NCI-H526 treated with DMSO at 0.1 percent for 48 hours (cell line): ENCODE results near the gene BRI3.
"Not testable (repeated sequence)": the region's sequence is repeated elsewhere in the genome, so short reads cannot be mapped to it uniquely, and the experiment has no call there.

ENCODE experiments used
- DNase-seq: peaks from one replicate; lab custom pipeline; 2025; lab: John Stamatoyannopoulos, UW

The BRI3 gene

DNA sequence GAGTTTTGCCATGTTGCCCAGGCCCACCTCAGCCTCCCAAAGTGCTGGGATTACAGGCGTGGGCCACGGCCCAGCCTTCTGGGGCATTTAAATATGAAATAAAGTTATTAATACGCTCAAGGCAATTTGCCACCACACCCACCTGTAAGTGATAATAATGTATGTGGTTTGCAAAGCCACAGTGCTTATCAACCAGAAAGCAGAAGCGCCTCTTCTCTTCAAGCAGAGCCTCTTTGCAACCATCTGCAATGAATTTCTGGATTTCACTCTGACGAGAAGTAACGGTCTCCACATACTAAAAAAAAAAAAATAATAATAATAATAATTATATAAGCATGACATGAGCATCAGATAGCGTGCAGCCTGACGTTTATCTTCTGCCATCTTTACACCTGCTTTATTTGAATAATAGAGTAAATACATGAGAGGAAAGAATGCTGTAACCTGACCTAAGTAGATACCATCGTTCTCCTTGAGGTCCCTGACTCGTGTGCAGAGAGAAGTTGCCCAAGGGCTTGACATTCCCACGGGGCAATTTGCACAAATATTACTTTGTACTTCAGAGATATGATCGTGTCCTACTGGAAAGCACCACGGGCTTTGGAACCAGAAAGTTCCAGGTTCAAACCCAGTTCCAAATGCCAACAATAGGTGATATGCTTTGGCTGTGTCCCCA is 34.0 kb downstream of the BRI3 start:
- peak; percentile 15 for DNase-seq

DNA sequence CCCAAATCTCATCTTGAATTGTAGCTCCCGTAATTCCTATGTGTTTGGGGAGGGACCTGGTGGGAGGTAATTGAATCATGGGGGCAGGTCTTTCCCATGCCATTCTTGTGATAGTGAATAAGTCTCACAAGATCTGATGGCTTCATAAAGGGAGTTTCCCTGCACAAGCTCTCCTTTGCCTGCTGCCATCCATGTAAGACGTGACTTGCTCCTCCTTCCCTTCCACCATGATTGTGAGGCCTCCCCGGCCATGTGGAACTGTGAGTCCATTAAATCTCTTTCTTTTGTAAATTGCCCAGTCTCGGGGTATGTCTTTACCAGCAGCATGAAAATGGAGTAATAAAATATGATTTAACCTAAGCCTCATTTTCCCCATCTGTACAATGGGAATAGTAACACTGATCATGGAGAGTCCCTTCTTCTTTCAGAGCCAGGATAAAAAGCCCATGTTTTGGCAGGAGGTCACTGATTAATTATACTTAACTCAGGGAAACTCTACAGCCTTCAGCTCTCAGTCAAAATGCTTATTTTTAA is 34.6 kb downstream of the BRI3 start:
- DNase-seq = not testable (repeated sequence)

DNA sequence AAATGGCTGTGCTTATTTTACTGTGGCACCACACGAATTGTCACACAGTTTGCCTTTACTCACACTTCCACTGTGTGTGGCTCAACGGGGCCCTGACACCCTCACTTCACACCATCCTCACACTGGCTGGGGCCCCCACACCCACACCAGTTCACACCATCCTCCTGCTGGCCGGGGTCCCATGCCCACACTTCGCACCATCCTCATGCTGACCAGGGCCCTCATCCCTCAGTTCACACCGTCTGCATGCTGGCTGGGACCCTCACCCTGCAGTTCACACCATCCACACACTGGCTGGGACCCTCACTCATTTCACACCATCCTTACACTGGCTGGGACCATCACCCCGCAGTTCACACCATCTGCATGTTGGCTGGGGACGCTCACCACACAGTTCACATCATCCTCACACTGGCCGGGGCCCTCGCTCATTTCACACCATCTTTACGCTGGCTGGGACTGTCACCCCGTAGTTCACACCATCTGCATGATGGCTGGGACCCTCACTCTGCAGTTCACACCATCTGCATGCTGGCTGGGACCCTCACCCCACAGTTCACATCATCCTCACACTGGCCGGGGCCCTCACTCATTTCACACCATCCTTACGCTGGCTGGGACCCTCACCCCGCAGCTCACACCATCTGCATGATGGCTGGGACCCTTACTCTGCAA is 36.0 kb downstream of the BRI3 start:
- no peak for DNase-seq

DNA sequence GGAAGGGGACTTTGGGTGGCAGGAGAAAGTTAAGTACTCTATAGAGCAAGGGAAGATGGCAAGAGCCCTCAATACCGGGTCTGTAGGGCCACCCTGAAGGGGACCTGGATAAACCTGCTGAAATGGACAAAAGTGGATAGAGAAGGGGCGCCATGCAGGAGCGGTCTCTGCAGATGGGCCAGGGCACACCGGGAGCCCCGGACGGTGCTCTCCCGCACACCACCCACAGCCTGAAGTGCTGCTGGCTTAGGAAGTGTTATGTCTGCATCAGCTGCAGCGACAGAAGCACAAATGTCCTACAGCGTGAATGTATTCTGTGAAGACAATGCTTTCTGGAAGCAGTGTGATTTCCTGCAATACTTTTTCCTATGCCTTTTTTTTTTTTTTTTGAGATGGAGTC is 37.7 kb downstream of the BRI3 start:
- DNase-seq = no peak

DNA sequence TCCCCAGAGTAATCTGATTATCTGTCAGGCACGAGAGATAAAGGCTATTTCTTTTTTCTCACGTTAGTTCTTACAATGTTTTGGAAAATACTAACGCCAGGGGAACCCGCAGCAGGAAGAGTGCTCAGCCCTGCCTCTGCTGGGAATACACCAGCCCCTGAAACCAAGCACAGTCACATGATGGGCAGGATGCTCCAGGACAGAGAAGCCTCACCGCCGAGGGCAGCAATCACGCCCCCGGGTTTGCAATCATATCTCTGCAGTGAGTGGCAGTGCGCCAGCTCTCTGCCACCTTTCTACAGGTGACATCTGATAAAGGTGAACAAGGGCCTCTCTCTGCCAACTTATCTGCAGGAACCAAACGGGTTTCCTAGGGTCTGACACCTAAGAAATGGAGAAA is 39.8 kb downstream of the BRI3 start:
- no peak for DNase-seq

DNA sequence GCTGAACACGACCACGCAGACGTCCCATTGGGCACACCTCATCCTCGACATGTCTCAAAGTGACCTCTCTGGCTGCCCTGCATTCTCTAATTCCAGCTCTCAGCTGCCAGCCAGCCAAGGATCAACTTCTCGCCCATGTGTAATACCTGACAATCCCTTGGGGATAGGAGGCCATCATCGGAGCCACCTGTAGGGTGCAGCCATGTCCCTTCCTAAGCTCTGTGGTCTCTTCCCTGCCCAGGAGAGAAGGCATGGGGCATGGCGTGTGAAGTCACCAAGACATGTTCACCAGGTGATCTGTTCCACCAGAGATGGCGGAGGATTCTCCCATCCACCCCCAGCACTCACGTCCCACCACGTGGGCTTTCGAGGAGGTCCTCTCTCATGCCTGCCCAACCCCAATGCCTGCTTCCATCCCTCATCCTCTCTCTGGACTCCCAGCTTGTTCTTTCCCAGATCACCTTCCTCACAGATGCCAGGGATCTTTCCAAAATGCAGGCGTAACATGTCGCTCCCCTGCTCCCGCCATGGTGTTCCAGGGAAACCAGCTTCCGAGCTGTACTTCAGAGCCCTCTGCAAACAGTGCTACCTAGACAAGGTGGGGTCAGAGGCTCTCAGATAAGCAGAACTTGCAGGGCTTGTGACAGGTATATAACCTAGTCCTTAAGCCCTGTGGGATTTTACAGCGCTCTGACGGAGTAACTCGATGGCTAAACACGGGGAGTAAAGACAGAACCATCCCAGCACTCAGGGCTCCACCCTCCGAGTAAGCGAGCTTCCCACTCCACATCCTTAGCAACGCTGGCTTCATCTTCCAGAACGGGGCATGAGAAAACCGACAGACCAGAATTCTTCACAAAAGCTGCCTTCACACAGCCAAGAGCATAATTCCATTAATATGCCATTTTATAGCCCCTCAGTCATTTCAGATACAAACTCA is 41.1 kb downstream of the BRI3 start:
- no peak for DNase-seq

DNA sequence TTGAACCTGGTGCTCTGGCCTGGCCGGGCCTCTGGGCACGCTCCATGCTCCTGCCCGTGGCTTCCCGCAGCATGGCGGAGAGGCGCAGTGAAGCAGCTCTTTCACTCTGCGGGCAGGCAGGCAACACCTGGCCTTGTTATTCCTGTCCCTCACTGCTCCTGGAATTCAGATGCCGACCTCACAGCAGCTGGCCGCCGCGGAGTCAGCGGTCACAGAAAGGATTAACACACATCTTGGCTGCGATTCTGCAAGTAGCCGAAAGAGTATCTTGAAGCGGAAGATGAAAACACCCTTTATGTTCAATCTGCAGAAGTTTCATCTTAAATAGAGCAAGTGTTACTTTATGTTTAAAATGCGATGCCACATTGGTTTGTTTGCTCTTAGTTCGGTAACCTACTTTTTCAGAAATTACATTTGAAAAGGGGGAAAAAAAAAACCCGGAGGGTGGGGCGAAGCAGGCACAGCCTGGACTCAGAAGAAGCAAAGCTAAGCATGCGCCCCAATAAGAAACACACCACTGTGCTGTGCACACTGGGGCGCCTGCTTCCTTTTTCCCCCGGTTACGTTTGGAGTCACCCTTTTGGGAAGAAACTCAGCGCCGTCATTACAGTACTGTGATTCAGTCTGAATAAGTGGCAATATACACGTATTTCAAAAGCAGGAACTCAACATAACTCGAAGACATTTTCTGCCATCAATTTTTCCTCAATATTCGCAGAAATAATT is 42.3 kb downstream of the BRI3 start:
- DNase-seq = no peak

DNA sequence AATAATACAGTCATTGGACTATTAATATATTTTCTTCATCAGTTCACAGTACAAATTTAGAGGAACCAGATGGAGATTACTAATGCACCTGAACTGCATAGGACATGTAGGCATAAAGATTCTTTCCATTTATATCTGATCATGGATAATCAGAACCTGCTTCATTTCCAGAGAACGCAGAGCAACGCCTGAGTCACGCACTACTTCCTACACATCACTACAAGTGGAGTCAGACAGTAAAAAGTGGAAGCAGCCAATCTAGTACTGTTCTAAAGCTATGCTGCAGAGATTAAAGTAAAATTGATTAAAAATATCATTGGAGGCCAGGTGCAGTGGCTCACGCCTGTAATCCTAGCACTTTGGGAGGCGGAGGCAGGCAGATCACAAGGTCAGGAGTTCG is 43.3 kb downstream of the BRI3 start:
- no peak for DNase-seq

DNA sequence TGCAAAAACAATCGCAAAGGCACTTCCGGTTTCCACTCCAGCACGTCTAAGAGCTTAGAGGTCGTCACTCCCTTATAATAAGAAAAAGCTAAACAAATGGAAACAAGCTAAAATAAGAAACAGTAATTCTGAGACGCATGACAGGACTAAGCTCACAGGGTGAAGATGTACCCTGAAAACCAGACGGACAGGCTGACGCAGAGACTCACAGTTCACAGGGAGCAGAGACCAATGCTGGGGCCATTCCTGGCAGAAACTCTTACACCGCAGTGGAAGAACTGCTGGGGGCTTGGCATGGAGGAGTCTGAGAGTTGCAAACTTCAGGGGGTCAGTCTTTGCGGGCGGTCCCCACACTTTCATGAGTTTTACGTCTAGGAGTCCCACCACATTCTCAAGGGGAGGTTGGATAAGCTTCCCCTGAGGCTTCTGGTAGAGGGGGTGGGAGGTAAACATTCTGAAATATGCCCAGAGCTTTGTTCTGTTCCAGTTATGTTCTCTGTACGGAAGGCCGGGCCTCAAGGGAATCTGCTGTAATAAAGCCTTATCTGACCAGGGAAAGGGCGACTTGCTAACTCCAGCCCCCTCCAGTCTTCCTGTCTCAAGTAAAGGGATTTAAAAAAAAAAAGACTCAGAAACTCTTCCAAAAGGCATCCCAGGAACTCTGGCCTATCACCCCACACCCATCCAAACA is 47.8 kb downstream of the BRI3 start:
- DNase-seq = no peak

DNA sequence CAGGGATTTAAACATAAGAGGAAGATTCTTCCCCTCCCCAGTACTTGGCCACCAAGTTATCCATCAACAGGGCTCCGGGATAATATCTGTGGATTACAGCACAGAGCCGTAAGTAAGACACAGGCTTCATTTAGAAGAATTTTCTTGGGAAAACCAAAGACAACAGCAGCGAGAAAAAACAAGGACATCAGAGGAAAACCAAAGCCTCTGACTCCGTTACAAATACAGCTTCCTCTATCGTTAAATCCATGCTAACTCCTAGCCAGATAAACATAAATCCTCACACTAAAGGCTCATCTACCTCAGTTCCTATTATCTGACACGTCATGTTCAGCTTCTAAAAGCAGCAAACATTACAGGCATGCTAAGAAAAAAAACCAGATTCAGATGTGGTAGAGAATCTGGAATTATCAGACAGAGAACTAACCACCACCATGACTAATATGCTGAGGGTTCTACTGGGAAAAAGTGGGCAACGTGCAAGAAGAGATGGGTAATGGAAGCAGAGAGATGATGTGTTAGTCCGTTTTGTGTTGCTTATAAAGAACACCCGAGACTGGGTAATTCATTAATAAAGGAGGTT is 48.4 kb downstream of the BRI3 start:
- no peak for DNase-seq

DNA sequence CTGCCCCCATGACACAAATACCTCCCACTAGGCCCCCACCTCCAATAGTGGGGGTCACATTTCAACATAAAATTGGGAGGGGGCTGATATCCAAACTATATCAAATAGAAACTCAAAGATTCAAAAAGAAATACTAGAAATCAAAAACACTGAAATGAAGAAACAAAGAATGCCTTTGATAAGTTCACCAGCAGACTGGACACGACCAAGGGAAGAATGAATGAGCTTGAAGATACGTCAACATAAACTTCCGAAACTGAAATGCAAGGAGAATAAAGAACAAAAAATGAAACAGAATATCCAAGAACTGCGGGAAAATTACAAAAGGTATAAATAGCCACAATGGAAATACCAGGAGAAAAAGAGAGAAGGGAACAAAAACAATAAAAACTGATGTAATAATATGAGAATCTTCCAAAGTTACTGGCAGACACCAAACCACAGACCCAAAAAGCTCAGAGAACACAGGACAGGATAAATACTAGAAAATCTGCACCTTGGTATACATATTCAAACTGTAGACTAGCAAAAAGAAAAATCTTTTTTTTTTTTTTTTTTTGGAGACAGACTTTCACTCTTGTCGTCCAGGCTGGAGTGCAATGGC is 49.5 kb downstream of the BRI3 start:
- DNase-seq = no peak

DNA sequence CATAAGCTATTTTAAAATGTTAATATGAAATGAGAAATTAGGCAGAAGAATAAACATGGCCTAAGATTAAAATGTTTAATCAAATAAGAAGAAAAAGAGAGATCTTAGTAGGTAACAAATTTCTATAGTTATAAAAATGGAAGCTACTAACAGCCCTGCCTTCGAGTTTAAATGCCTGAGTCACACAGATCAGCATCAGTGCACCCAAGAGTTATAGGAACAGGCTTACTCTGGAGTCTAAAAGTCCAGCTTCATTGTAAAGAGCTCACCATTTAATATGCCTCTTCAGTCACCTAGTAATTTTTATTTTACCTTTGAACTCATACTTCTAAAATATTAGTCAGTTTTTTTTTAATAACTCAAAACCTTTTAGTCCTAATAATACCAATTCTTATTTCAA is 52.6 kb downstream of the BRI3 start:
- no peak for DNase-seq

DNA sequence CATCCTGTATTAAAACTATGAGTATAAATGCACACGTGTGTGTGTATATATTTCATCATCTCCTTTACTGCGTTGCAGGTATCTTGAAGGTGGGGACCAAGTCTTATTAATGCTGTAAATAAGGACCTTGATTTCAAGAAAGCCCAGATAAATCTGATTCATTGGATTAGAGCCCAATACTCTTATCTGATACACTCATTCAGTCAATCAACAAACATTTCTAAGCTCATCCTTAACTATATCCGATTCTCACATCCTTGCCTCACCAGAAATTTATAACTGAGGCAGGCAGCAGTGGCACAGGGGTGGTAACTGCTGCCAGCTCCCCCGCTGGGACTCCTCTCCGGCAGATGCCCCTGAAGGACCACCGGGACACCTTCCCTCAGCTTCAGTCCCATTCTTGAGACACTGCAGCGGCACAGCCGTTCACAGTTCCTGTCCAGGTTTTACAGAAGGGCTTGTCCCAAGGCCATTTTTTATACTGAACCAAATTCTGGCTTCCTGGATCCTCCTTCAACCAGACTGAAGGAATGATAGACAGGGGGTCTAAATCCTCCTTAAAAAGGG is 54.0 kb downstream of the BRI3 start:
- no peak for DNase-seq

DNA sequence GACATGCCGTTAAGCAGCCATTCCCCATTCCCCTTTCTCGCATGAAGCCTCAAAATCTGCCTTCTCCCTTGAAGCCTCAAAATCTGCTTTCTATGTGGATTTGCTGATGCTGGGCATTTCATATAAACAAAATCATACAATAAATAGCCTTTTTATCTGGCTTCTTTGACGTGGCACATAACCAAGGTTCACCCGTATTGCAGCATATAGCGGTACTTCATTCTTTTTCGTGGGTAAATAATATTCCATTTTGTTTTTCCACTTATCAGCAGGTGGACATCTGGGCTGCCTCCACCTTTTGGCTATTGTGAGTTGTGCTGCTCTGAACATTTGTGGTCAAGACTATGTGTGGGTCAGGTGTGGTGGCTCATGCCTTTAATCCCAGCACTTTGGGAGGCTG is 57.0 kb downstream of the BRI3 start:
- no peak for DNase-seq

DNA sequence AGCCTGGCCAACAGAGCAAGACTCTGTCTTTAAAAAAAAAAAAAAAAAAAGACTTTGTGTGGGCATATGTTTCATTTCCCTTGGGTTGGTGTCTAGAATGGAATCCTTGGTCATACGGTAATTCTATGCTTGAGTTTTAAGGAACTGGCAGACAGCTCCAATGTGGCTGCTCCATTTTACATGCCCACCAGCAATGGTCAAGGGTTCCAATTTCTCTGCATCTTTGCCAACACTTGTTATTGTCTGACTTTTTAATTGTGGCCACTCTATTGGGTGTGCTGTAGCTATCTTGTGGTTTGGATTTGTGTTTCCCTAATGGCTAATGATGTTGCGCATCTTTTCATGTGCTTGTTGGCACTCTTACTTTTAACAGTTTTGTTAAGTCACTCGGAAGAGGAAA is 57.6 kb downstream of the BRI3 start:
- DNase-seq = no peak

DNA sequence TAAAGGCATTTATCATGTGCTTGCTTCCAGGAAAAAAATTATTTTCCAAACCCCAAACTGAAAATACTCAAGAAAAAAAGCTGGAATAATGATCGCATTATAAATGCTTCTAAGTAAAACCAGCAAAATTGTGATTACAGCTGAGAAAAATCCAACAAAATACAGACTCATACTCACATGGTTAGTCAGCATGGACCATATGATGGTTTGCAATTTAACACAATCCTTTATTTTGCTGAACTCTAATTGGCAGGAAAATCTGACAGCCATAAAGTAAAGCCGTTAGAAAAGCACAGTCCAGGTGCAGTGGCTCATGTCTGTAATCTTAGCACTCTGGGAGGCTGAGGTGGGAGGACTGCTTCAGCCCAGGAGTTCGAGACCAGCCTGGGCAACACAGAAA is 59.6 kb downstream of the BRI3 start:
- no peak for DNase-seq
